Jurkat, Clone E6-1 (cell line): ENCODE measurements around the gene ANGPTL4. TPM values are rescaled to one million over a fixed set of nuclear protein-coding genes. Genes with fewer than 3 reads are reported as not detected.
"Not testable (repeated sequence)": the region's sequence is repeated elsewhere in the genome, so short reads cannot be mapped to it uniquely, and the experiment has no call there.

Experiments used
- DNase-seq: peaks from one replicate; pipeline ENCODE4 v3.0.0-alpha.2; 2011; ENCODE audit warnings: low read depth, low spot score
- H3K4me3 ChIP-seq: 2 replicates; pipeline ENCODE4 v1.5.1; 2011; ENCODE audit warnings: mild to moderate bottlenecking, low read length, control low read depth, moderate library complexity
- polyA plus RNA-seq: library from polyadenylated mRNA; unstranded; fragments of >200 nt; gene quantifications from one replicate; pipeline ENCODE4 v1.2.1, GENCODE V29; 2012; ENCODE audit warnings: missing spikeins; ENCODE audit not compliant: insufficient read length, insufficient read depth

Gene ANGPTL4, protein sequence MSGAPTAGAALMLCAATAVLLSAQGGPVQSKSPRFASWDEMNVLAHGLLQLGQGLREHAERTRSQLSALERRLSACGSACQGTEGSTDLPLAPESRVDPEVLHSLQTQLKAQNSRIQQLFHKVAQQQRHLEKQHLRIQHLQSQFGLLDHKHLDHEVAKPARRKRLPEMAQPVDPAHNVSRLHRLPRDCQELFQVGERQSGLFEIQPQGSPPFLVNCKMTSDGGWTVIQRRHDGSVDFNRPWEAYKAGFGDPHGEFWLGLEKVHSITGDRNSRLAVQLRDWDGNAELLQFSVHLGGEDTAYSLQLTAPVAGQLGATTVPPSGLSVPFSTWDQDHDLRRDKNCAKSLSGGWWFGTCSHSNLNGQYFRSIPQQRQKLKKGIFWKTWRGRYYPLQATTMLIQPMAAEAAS
- polyA plus RNA-seq: 1.4 TPM

DNA sequence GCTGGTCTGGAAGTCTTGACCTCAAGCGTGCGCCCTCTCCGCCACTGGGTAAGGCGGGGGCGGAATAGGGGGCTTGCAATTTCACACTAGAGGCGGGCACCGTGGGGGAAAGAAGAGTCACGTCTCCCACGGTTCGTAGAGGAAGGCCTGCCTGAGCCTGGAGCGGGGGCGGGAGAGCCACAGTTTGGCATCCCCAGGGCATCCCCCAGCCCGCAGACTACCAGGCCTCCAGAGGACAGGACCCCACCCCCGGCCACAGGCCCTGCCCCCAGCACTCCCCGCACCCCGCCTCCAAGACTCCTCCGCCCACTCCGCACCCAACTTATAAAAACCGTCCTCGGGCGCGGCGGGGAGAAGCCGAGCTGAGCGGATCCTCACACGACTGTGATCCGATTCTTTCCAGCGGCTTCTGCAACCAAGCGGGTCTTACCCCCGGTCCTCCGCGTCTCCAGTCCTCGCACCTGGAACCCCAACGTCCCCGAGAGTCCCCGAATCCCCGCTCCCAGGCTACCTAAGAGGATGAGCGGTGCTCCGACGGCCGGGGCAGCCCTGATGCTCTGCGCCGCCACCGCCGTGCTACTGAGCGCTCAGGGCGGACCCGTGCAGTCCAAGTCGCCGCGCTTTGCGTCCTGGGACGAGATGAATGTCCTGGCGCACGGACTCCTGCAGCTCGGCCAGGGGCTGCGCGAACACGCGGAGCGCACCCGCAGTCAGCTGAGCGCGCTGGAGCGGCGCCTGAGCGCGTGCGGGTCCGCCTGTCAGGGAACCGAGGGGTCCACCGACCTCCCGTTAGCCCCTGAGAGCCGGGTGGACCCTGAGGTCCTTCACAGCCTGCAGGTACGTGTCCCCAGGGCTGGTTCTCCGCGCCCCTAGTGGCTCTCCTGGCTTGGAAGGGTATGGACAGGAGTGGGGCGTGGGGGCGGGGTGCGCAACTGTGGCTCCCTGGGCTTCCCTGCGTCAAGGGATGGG is at the start of gene ANGPTL4:
ANGPTL4 (plus strand) TSS at position 353 of the 969 bp plus-strand sequence; CDS start at position 520, 167 bp downstream.
- H3K4me3 ChIP-seq: peak within 1 kb of the TSS; percentile 43
- DNase-seq: no peak

DNA sequence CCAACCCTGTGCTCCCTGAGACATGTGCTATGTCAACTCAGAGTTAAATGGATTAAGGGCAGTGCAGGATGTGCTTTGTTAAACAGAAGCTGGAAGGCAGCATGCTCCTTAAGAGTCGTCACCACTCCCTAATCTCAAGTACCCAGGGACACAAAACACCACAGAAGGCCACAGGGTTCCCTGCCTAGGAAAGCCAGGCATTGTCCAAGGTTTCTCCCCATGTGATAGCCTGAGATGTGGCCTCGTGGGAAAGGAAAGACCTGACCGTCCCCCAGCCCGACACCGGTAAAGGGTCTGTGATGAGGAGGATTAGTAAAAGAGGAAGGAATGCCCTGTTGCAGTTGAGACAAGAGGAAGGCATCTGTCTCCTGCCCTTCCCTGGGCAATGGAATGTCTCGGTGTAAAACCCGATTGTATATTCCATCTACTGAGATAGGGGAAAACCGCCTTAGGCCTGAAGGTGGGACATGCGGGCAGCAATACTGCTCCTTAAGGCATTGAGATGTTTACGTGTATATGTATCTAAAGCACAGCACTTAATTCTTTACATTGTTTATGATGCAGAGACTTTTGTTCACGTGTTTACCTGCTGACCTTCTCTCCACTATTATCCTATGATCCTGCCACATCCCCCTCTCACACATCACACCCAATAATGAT is 48.8 kb upstream of the ANGPTL4 start:
- not testable (repeated sequence) for H3K4me3 ChIP-seq, DNase-seq

DNA sequence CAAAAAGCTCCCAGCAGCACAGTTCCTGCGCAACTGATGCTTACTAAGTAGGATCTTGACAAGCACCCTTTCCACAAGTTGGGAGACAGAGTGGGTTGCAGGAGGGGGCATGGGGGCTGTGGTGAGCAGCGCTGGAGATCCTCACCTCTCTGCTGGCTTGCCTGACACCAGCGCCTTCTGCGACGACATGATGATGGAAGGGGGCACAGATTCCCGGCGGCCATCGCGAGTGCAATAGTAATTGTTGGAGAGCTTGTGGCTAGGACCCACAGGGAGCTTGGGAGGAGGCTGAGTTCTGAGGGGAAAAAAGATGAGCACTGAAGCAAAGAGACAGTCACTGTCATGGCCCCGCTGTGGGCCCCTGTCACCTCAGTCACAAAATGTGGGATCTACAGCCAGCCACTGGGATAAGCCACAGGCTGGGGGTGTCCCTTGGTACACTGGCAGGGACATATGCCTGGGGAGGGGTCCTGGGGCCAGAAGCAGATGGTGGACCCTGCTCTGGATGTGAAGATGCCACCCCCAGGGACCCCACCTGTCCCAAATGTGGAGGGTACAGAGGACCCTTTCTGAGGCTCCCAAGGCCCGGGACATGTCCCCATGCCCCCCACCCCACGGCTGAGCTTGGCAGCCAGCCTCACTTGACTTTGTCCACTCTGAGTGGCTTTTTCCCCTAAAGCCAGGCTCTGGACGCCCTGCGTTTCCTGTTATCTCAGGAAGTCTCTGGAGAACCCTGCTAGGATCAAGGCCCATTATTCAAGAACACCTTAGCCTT is 47.4 kb upstream of the ANGPTL4 start:
- DNase-seq: no peak
- no peak overlapping the region for H3K4me3 ChIP-seq

DNA sequence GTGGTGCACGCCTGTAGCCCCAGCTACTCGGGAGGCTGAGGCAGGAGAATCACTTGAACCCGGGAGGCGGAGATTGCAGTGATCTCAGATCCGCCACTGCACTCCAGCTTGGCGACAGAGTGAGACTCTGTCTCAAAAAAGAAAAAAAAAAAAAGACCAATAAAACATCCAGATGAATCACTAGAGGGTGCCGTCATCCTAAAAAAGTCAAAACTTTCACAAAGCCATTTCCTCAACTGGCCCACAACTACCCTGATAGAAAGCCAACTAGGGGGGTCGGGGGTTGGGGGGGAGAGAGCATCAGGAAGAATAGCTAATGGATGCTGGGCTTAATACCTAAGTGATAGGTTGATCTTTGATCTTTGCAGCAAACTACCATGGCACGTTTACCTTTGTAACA is 45.1 kb upstream of the ANGPTL4 start:
- peak; percentile 42 for DNase-seq
- H3K4me3 ChIP-seq: not testable (repeated sequence)

DNA sequence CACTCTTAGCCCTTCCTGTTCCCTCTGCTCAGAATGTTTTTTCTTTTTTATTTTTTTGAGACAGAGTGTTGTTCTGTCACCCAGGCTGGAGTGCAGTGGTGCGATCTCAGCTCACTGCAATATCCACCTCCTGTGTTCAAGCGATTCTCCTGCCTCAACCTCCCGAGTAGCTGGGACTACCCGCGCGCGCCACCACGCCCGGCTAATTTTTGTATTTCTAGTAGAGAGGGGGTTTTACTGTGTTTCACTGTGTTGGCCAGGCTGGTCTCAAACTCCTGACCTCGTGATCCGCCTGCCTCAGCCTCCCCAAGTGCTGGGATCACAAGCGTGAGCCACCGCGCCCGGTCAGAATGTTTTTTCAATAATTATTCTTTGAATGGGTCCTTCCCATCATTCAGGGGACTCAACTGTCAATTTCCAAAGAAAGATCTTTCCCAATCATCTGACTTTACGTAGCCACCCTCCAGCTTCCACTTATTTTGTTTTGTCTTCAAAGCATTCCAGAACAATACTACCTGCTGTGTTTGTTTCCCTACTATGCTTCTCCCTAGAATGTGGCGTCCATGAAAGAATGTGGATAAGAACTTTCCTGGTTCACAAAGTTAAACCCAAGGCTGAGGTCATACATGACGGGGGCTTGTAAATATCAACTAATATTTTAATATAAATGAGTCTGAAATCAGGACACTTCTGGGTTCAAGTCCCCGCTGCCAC is 44.0 kb upstream of the ANGPTL4 start:
- DNase-seq: no peak

DNA sequence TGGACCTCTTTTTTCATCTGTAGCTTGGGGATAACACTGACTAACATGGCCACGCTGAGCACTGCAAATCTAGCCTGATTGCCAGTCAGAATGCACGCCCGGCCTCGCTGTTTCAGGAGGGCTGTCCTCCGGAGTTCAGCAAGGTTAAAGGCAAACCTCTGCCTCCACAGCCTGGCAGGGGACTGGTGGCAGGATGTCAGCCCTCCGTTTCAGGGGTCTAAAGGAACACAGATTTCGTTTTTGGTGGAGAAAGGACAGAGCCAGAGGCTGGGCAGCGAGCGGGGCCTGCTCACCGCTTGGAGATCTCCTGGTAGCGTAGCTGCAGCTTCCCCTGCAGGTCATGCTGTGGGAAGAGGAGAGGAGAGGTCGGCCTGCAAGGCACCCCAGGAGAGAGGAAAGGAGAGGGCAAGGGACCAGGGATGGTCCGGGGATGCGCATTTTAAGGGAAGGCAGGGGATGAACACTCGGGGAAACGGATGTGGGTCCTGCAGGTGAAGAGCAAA is 43.3 kb upstream of the ANGPTL4 start:
- peak overlapping the region; percentile 100 for H3K4me3 ChIP-seq
- no peak for DNase-seq

More for the DNA sequence above, 44.0 kb upstream of the ANGPTL4 start:
- peak overlapping the region; percentile 100 for H3K4me3 ChIP-seq

DNA sequence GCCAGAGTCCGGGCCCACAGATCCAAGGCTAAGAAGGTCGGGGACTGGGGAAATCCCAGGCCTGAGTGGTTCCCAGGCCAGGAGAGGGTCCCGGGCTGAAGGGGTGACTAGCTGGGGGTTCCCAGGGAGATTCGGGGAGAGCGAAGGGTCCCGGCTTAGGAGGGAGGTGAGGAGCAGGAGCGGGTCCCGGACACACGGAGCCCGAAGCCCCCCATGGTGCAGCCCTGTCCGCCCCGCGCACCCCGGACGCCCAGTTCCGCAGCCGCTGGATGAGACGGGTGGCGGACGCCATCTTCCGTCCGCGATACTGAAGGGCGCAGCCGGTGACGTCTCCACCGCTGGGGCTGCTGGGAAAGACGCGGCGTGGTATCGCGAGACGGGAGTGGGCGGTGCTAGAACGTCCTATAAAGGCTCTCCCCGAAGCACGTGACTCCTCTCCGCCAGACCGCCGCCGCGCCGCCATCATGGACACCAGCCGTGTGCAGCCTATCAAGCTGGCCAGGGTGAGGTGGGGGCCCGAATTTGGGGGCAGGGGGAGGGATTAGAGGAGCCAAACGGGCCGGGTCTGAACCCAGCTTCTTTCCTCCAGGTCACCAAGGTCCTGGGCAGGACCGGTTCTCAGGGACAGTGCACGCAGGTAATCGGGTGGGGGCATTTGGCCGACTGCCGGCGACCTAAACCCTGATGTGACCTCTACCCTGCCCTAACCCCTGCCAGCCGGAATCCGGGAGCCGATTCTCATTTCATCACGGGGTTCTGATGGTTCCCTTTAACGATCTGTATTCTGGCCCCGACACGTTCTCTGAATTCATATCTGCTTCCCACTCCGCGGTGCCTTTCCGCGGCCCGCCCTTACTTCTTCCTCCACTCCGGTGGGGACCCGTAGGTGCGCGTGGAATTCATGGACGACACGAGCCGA is 42.6 kb upstream of the ANGPTL4 start, which contains the start of the genes NDUFA7 and RPS28:
NDUFA7 (minus strand) TSS at position 309 of the 919 bp plus-strand sequence; CDS start at position 292, 17 bp downstream.
RPS28 (plus strand) TSS at position 430 of the 919 bp plus-strand sequence; CDS start at position 465, 35 bp downstream.
- peak; percentile 94 for DNase-seq
- peak within 1 kb of the TSS; percentile 100 for H3K4me3 ChIP-seq

DNA sequence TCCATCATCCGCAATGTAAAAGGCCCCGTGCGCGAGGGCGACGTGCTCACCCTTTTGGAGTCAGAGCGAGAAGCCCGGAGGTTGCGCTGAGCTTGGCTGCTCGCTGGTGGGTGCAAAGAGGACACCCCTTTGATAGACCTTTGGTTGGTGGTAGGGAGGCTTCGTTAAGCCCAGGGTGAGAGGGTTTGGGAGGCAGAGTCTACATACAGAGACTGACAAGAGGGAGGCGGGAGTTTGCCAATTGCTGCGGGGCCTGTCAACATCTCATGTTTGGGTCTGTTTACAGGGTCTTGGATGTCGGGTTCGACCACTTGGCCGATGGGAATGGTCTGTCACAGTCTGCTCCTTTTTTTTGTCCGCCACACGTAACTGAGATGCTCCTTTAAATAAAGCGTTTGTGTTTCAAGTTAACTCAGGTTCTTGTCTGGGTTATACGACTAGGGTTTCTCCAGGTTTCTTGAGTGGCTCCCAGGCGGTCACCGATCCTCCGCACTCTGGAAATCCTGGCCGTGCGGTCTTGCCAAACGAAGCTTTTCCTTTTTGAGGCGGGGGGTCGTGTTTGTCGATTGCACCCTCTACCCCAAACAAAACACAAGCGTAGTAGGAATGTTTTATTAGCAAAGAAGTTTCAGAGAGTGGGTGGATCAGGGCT is 41.8 kb upstream of the ANGPTL4 start:
- DNase-seq: no peak
- peak overlapping the region; percentile 100 for H3K4me3 ChIP-seq

DNA sequence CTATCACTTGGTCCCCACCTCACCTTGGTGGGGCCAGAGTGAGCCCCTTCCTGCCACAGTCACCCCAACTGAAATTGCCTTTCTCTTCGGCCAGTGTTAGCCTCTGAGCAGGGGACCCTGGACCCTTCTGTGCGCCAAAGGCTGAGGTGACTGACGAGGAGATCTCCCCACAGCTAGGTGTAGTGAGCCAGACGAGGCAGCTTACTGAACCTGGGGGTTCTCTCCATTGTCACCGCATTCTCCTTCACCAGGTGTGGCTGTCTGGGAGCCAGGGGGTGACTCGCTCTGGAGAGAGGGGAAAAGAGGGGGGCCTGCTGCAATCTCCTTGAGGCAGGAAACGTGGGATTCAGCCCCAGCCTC is 41.3 kb upstream of the ANGPTL4 start:
- no peak for DNase-seq
- H3K4me3 ChIP-seq: peak overlapping the region; percentile 100

DNA sequence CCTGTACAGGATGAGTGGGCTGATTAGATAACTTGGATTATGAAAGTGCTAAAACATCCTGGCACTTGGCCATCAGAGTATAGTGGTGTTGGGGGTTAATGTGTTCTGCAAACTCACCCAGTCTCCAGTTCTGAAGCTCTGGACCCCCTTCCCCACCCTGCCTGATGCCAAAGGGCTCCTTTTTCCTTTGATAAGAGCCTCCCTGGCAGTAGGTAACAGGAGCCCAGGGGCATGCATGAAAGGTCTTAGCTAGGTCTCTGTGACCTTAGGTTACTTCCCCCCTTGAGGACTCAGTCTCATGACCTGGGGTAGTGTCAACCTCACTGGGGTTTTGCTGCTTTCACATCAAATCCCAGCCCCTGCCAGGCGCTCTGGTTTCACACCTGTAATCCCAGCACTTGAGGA is 40.2 kb upstream of the ANGPTL4 start:
- DNase-seq: no peak
- H3K4me3 ChIP-seq: no peak overlapping the region

DNA sequence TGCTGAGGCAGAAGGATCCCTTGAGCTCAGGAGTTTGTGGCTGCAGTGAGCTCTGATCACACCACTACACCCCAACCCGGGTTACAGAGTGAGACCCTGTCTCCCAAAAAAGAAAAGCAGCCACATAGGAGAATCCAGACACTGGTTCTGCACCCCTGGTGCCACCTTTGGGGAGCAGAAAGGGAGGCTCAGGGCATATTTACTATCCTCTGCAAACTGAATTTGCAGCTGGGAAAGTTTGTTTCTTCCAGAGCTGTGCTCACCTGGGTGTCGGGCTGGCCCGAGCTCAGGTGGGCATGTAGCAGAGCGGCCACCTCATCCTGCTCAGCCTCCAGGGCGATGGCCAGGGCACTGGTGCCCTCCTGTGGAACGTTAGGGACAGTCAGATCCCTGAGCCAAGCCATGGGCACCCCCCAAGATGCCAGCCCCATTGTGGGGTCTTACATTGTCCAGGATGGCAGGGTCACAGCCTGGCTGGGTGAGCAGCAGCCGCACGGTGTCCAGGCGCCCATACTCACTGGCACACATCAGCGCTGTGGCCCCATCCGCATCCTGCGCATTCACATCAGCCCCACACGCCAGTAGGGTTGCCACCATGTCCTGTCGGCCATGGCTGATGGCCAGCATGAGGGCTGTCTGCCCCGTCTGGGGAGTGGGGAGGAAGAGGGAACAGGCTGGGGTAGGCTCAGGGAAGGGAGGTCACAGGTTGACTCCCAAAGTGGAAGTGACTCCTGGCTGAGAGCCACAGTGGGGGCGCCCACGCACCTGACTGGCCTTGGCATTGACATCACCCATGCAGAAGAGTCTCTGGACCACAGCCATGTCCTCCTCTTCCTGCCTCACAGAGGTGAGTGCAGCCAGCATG is 39.5 kb upstream of the ANGPTL4 start:
- no peak overlapping the region for H3K4me3 ChIP-seq
- DNase-seq: no peak

DNA sequence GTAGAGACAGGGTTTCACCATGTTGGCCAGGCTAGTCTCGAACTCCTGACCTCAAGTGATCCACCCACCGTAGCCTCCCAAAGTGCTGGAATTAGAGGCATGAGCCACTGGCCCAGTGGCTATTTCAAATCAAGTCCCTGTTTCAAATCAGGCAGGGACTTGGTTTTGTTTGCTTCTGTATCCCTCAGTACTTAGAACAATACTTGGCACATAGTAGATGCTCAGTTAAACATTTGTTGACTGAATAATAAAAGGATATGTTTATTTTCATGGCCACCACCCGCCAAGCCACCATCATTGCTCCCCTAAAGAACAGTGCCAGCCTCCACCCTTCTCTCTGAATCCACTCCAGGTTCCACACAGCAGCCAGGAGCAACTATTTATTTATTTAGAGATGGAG is 38.5 kb upstream of the ANGPTL4 start:
- H3K4me3 ChIP-seq: no peak overlapping the region
- no peak for DNase-seq

DNA sequence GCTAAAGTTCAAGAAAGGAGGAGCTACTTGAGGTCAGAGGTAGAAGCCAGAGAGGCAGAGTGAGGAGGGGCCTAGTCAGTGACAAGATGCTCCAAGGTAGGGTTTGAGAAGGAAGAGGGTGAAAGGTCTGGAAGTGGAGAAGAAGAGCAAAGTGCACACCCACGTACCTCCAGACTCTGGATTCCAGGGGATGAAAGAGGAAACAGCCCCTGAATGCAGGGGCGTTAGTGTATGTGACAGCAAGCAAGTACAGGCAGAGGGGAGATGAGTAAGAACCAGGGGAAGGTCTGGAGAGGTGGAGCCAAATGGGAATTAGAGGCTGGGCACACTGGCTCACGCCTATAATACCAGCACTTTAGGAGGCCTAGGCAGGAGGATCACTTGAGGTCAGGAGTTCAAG is 34.0 kb upstream of the ANGPTL4 start:
- no peak for DNase-seq

DNA sequence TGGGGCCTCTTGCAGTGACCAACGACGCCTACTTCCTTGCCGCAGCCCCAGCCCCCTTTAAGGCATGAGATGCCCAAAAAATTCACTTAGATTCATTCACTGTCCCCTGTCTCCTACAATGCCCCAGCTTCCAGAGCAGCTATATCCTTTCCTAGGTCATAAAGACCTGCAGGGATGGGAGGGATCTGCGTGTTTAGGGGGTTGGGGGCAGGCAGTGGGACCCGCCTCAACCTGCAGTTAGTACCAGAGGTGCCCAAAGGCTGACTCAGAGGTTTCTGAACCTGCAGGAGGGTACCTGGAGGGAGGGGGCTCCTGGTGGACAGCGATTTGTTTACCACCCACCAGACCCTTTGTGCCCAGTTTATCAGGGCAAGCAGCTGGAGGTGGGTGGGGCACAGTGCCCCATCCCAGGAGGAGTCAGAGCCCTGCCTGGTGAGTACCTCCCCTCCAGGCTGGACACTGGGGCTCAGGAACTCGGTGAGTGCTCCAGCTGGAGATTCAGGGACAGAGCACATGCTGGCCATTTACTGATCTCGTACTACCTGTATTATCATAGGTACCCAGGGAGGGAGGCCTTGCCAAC is 32.6 kb upstream of the ANGPTL4 start:
- no peak overlapping the region for H3K4me3 ChIP-seq
- DNase-seq: no peak

More for the DNA sequence above, 34.0 kb upstream of the ANGPTL4 start:
- no peak overlapping the region for H3K4me3 ChIP-seq
